ENCODE results near the gene IGLL5.

IGLL5 gene

GRCh38 chr22:22887621-22888503 is at the start of gene IGLL5:
Gene IGLL5 (plus strand): TSS chr22:22887816. CDS start chr22:22888054, 238 bp downstream.
- DNase-seq = no peak

- no peak for DNase-seq
Measured at GRCh38 chr22:22838148-22838786, 49.3 kb upstream of the IGLL5 start.

- DNase-seq = no peak
Measured at GRCh38 chr22:22839570-22840314, 47.9 kb upstream of the IGLL5 start.

GRCh38 chr22:22840780-22841179 is 46.8 kb upstream of the IGLL5 start:
- no peak for DNase-seq

- no peak for DNase-seq
Measured at GRCh38 chr22:22841598-22841997, 46.0 kb upstream of the IGLL5 start.

DNA sequence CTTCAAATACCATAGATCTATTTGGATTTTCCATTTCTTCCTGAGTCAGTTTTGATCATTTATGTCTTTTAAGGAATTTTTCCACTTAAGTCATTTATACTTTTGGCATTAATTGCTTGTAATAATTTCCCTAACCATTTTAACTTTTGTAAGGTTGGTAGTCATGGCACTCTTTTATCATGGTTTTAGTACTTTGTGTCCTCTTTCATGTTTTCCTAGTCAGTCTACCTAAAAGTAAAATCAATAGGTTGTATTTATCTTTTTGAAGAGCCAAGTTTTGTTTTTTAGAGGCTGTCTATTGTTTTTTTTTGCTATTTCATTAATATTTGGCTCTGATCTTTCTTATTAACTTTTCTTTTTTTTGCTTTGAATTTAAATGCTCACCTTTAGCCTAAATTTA is 45.5 kb upstream of the IGLL5 start:
- DNase-seq = no peak

GRCh38 chr22:22843848-22844247 is 43.8 kb upstream of the IGLL5 start:
- no peak for DNase-seq

GRCh38 chr22:22847241-22847640 is 40.4 kb upstream of the IGLL5 start:
- no peak for DNase-seq

GRCh38 chr22:22848364-22848866 is 39.2 kb upstream of the IGLL5 start:
- DNase-seq = peak in 26 of 56 donors; percentile 1 to 64 (median 10)

DNA sequence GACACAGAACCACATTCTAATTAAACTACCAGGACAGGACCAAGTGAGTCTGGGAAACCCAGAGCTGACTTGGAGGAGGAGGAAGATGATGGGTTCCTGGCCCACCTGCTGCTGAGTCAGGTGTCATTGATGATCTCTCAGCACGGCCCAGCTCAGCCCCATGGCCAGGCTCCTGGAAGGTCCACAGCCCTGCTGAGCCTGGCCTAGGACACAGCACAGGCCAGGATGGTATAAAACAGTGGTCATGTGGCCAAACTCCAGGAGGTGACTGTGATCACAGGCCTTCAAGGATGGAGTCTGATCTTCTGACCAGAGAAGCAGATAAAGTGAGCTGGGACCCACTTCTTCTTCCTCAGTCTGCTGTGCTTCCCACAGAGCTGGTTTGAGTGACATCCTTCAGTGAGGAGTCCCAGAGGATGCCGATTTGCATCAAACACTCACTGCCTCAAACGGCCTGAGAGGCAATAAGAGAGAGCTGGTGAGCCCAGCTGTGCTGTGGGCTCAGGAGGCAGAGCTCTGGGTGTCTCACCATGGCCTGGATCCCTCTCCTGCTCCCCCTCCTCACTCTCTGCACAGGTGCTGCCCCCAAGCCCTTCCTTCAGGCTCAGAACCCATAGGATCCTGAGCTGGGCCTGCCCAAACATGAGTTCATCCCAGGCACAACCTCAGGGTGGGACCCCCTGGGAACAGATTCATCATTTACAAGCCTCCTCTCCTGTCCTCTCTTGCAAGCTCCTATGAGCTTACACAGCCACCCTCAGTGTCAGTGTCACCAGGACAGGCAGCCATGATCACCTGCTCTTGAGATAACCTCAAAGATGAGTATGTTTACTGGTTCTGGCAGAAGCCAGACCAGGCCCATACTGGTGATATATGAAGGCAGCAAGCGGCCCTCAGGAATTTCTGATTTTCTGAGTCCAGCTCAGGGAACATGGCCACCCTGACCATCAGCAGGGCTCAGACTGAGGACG is 37.7 kb upstream of the IGLL5 start:
- no peak for DNase-seq

DNA sequence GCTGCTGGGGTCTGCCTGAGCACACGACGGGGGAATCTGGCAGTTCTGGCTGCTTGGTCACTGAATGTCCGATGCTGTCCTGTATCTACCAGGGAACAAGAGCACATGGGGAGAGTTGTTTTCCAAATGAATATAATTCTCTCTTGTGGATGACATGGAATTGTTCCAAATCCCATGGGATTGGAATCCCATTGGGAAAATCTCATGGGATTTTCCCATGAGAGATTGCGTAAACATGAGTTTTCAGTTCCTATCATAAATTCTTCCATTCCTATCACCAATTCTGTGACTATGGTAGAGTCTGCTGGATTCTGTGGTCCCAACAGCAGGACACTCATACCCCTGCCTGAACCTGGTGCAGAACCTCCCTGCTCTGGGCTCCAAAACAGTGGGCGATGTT is 35.6 kb upstream of the IGLL5 start:
- no peak for DNase-seq

GRCh38 chr22:22853713-22854112 is 33.9 kb upstream of the IGLL5 start:
- DNase-seq = no peak

- DNase-seq = no peak
Measured at GRCh38 chr22:22854466-22854865, 33.1 kb upstream of the IGLL5 start.

- no peak for DNase-seq
Measured at GRCh38 chr22:22855085-22855484, 32.5 kb upstream of the IGLL5 start.

- no peak for DNase-seq
Measured at GRCh38 chr22:22855617-22856308, 31.9 kb upstream of the IGLL5 start.

DNA sequence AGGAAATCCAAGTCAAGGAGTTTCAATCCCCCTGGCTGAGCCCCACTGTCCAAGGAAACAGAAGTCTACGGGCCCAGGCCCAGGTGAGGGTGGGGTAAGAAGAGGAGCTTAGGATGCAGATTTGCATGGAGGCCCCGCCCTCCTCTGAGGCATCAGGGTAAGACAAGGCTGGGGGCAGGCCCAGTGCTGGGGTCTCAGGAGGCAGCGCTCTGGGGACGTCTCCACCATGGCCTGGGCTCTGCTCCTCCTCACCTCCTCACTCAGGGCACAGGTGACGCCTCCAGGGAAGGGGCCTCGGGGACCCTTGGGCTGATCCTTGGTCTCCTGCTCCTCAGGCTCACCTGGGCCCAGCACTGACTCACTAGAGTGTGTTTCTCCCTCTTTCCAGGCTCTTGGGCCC is 31.3 kb upstream of the IGLL5 start:
- DNase-seq = no peak

GRCh38 chr22:22856885-22857606 is 30.6 kb upstream of the IGLL5 start:
- DNase-seq = no peak

DNA sequence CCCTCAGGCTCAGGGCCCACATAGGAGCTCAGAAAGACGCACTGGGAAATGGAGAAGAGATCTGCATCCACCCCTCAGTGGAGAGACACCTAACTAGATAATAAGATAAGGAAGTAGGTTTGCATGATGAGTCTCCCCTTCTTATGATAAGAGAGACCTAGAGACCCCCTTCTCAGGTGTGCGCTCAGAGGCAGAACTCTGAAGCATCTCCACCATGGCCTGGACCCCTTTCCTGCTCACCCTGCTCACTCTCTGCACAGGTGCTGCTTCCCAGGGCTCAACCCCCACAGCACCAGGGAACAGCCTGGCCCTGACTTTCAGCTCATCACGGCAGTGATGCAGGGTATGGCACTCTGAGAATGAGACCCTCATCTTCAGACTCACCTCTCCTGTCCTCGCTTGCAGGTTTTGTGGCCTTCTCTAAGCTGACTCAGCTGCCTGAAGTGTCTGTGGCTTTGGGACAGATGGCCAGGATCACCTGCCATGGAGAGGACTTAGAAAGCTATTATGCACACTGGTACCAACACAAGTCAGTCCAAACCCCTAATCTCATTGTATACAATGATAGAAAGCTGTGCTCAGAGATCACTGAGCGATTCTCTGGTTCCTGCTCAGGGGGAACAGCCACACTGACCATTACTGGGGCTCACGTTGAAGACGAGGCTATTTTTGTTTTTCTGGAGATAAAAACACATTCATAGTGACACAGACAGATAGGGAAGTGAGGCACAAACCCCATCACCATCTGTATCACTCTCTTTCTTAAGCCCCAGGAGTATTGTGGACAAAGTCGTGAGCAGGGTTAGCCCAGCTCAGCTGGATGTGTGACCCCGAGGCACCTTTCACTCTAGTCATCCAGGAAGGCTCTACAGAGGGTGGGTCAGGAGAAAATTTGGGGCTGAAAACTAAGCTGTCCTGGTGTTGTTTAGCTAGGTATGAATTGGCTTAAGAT is 29.7 kb upstream of the IGLL5 start:
- no peak for DNase-seq

Measured in nucleus accumbens (tissue), 56 donors.